Measurements from ENCODE around the gene ETS2.

ETS2 gene

DNA sequence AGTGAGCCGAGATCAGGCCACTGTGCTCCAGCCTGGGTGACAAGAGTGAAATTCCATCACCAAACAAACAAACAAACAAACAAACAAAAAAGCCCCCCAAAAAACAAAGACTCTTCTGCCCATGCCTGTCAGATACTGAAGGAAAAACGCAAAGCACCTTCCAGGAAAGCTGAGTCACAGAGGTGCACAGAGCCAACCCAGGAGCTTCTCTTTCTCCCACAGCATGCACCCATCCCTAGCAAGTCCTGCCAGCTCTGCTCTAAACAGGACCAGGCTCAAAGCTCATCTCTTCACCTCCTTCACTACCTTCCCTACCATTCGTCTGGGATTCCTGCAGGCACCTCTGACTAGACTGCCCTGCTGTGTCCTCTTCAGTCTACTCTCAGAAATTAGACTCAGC lies 46.5 kb downstream of the ETS2 start:
- TF ChIP-seq, protein P1, sequence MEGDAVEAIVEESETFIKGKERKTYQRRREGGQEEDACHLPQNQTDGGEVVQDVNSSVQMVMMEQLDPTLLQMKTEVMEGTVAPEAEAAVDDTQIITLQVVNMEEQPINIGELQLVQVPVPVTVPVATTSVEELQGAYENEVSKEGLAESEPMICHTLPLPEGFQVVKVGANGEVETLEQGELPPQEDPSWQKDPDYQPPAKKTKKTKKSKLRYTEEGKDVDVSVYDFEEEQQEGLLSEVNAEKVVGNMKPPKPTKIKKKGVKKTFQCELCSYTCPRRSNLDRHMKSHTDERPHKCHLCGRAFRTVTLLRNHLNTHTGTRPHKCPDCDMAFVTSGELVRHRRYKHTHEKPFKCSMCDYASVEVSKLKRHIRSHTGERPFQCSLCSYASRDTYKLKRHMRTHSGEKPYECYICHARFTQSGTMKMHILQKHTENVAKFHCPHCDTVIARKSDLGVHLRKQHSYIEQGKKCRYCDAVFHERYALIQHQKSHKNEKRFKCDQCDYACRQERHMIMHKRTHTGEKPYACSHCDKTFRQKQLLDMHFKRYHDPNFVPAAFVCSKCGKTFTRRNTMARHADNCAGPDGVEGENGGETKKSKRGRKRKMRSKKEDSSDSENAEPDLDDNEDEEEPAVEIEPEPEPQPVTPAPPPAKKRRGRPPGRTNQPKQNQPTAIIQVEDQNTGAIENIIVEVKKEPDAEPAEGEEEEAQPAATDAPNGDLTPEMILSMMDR (conservative IDR thresholded peaks at IDR 0.05; ENCODE audit: low read length): no peak
- no peak overlapping the region for H3K4me3 ChIP-seq (ENCODE audit: low read length)
- DNase-seq (ENCODE audit: low read depth): no peak

DNA sequence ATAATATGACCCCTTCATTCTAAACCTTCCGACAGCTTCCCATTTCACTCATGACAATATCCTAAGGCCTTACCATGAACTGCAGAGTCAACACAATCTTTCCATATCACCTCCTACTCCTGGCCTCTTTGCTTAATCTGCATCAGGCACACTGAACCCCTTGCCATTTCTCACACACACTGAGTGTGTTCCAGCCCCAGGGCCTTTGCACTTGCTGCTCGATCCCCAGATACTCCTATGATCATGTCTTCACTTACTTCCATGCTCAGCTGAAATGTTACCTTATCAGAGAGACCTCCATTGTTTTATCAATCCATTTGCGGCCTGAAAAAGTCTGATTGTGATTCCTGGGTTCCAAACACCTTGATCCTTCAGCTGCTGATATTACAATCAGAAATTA lies 47.0 kb downstream of the ETS2 start:
- H3K4me3 ChIP-seq (ENCODE audit: low read length): no peak overlapping the region
- DNase-seq (ENCODE audit: low read depth): no peak
- TF ChIP-seq, protein P1 (conservative IDR thresholded peaks at IDR 0.05; ENCODE audit: low read length): no peak

DNA sequence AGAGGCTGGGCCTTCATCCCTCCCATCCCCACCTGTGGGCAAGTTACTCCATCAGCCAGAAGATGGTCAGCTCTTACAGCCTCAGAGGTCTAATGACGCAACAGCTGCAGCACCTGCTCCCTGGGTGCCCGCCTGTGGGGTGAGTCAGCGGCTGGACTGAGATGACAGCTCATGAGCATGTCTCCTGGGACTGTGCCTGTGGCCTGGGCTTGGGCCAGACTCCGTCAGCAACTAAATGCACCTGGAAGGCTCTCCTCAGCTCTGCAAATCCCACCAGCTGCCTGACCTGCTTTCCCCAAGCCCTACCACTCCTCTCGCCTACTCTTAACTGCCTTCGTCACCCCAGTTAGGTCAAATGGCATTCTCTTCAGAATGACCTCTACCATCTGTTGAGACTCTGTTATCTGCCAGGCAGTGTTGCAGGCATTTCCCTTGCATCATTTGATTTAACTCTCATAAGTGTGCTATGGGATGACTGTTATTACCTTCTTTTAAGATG lies 47.7 kb downstream of the ETS2 start:
- no peak overlapping the region for H3K4me3 ChIP-seq (ENCODE audit: low read length)
- peak; percentile 81 for DNase-seq (ENCODE audit: low read depth)
- TF ChIP-seq, protein P1 (conservative IDR thresholded peaks at IDR 0.05; ENCODE audit: low read length): no peak

DNA sequence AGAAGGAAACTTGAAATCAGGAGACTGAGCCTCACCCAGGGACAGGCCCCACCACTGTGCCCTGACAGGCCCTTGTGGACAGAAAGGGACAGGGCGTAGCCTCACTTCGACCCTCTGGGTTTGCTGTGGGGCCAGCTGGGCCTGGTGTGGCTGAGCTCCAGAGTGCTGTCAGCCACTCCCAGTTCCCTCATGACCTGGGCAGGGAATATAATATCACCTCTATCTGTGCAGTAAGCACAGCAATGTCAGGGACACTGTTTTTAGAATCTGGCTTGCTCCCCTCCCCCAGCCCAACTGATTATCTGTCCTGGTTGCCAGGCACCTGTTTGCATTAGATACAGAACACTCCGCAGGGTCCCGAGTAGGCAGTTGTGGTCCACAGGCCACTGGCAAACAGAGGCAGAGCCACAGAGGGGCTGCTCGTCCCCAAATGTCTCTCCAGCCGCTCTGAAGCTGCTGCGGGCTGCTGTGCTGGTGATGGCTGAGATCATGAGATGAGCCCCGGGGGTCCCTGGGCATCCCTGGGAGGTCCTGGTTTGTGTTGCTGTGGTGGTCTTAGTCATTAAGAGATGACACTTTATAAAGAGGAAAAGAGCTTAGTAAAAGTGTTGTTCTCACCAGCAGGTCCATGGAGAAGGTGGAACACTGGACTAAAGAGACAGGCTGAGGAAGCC lies 51.6 kb downstream of the ETS2 start:
- H3K4me3 ChIP-seq (ENCODE audit: low read length): no peak overlapping the region
- TF ChIP-seq, protein P1 (conservative IDR thresholded peaks at IDR 0.05; ENCODE audit: low read length): no peak
- no peak for DNase-seq (ENCODE audit: low read depth)

DNA sequence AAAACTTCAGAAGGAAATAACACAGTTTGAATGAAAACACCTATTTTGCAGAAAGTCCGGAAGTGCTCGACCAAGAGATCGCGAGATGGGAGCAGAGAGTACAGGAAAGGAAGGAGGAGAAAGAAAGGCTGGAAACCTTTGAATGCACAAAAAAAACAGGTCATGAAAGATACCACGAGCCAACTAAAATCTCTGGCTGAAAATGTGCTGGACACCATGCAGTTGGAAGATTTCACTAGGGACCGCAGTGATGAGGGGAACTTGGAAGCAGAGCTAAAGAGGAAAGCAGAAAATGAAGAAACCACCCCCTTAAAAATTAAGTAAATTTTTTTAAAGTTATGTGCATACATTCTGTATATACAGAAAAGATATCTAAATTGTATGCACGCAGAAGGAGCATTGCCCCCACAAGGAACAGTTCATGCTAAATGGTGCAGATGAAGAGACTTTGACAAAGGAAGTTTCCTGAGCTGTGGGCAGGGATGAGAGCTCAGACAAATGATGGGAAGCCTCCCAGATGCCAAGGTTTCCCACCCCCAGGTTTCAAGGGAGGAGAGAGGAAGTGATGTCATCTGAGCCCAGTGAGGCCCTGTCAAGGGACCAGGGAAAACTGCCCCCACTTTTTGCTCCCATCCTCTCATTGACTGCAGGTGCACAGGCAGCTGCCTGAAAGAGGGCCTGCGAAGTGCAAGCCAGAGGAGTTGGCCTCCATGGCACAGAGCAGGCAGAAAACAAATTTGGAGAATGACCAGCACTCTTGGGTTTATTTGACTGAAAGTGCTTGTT lies 52.5 kb downstream of the ETS2 start:
- TF ChIP-seq, protein P1 (conservative IDR thresholded peaks at IDR 0.05; ENCODE audit: low read length): no peak
- H3K4me3 ChIP-seq (ENCODE audit: low read length): no peak overlapping the region
- DNase-seq (ENCODE audit: low read depth): no peak

DNA sequence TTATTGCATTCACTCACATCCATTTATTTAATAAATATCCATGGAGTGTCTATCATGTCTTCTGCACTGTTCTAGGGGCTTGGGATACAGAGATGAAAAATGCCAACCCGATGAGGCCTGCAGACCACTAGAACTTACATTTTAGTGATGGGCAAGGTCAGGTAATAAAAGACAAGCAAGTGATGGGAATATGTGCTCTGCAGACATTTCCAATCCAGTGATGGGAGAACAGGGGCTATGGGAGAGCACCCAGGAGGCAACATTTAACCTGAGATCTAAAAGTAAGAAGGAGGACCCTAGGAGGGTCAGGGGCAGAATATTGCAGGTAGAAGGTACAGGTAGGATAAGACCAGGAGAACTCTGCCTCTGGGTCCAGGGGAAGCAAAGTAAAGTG lies 53.1 kb downstream of the ETS2 start:
- TF ChIP-seq, protein P1 (conservative IDR thresholded peaks at IDR 0.05; ENCODE audit: low read length): no peak
- DNase-seq (ENCODE audit: low read depth): no peak

DNA sequence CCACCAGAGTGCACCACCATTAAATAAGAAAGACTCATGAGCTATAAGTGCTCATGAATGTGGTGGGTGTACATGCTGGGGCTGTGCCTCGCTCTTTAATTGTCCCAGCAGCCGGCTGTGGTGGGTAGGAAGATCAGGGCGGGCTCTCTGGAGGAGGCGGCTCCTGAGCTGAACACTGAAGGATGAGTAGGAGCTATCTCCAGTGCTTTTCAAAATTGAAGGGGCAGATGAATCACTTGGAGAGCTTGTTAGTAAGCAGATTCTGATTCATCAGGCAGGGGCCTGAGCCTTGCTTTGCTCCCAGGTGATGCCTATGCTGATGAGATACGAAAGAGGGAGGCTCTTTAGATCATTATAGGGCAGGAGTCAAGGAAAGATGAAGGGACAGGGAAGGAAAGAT lies 54.1 kb downstream of the ETS2 start:
- H3K4me3 ChIP-seq (ENCODE audit: low read length): no peak overlapping the region
- TF ChIP-seq, protein P1 (conservative IDR thresholded peaks at IDR 0.05; ENCODE audit: low read length): no peak
- no peak for DNase-seq (ENCODE audit: low read depth)

More for the DNA sequence above, 53.1 kb downstream of the ETS2 start:
- H3K4me3 ChIP-seq (ENCODE audit: low read length): no peak overlapping the region

Data from AG10803 (cell line).